Left ventricle myocardium inferior (tissue), 1 donor: ENCODE measurements around the gene MTX1. TPM values are rescaled to one million over a fixed set of nuclear protein-coding genes. Genes with fewer than 3 reads are reported as not detected.
"Not testable (repeated sequence)": the region's sequence is repeated elsewhere in the genome, so short reads cannot be mapped to it uniquely, and the experiment has no call there.

Experiments used
- DNase-seq: peaks from one replicate; pipeline ENCODE4 v3.0.0-alpha.2; 2020
- H3K27ac ChIP-seq: fragments of 200-600 bp; replicated peaks from 2 replicates; pipeline ENCODE4 v1.8.0; 2021
- H3K27me3 ChIP-seq: fragments of 200-600 bp; 2 replicates; pipeline ENCODE4 v1.8.0; 2021; ENCODE audit warnings: low read depth
- H3K36me3 ChIP-seq: fragments of 200-600 bp; 2 replicates; pipeline ENCODE4 v1.8.0; 2021
- H3K4me1 ChIP-seq: fragments of 200-600 bp; 2 replicates; pipeline ENCODE4 v1.8.0; 2021
- H3K4me3 ChIP-seq: fragments of 200-600 bp; 2 replicates; pipeline ENCODE4 v1.8.0; 2021; ENCODE audit warnings: mild to moderate bottlenecking, moderate library complexity
- H3K9me3 ChIP-seq: fragments of 200-600 bp; replicated peaks from 2 replicates; pipeline ENCODE4 v1.8.0; 2021
- intact Hi-C: fragments of 100-400 bp; cut with micrococcal nuclease; formaldehyde crosslinking; loops from one replicate; pipeline ENCODE4 v1.11.0; 2022
- total RNA-seq: library from RNA; stranded (reverse); fragmentation: NEBNext Ultra II Directional; extraction: Animal tissue kit (Norgen Biotek cat#: 25700); gene quantifications from one replicate; pipeline ENCODE4 v1.2.1, GENCODE V29; 2021
- TF ChIP-seq, protein P1 (sequence below): fragments of 200-600 bp; IDR thresholded peaks from 2 replicates; pipeline ENCODE4 v1.8.0; 2021; ENCODE audit warnings: antibody characterized with exemption, mild to moderate bottlenecking, borderline replicate concordance
- donor health status: DM: no; HTN: yes; CAD: no; lungs with severe emphysema.

Gene MTX1
- total RNA-seq, 1 donor from 2014 or later = 18.0 TPM

- Histone ChIP-seq H3K4me1 (peaks cover 21% of the 10 kb centered on the region), H3K9me3 (no peaks in the 10 kb centered on the region), H3K27me3 (no peaks in the 10 kb centered on the region), H3K27ac (peak overlapping the region; percentile 92), H3K4me3 (peak overlapping the region; percentile 80), H3K36me3 (no peaks in the 10 kb centered on the region)
- TF ChIP-seq, protein P1, sequence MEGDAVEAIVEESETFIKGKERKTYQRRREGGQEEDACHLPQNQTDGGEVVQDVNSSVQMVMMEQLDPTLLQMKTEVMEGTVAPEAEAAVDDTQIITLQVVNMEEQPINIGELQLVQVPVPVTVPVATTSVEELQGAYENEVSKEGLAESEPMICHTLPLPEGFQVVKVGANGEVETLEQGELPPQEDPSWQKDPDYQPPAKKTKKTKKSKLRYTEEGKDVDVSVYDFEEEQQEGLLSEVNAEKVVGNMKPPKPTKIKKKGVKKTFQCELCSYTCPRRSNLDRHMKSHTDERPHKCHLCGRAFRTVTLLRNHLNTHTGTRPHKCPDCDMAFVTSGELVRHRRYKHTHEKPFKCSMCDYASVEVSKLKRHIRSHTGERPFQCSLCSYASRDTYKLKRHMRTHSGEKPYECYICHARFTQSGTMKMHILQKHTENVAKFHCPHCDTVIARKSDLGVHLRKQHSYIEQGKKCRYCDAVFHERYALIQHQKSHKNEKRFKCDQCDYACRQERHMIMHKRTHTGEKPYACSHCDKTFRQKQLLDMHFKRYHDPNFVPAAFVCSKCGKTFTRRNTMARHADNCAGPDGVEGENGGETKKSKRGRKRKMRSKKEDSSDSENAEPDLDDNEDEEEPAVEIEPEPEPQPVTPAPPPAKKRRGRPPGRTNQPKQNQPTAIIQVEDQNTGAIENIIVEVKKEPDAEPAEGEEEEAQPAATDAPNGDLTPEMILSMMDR = peak; percentile 14
- intact Hi-C loops = no loop called here
- DNase-seq = peak; percentile 35
Observed at GRCh38 chr1:155226910-155227260, 18.4 kb downstream of the MTX1 start.

DNA sequence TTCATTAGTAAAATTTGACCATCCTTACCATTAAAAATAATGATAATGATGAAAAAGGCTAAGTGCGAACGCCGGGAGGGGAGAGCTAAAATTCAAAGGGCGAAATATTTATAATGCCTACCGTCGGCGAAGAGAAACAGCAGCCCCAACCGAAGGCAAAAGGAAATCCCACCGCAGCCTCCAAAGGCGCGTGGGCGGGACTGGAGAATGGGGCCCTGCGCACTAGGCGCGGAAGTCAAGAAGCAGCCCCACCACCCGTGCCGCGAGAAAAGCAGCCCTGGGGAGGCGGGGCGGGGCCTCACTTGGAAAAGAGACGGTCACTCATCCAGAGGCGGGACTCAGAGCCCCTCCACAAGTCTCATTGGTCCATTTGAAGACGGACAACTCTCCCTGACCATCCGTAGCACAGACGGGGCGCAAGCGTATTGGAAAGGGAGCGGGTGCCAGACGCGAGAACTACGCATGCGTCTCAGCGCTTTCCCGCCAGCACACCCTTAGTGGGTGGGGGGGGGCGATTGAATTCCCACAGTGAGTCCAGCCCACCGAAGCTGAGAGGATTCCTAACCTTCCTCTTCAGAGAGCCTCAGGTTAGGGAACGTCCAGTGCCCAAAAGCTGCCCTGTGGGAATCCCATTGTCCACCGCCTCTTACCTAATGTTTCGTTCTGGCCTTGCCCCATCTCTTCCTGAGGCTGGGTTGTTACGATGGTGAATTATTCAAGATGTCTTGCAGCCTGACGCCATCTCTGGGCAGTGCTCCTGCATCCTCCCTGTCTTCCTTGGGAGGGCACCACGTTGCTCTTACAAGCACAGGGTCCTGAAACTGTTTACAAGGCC, 19.0 kb downstream of the MTX1 start:
- TF ChIP-seq, protein P1 = no peak
- peak; percentile 99 for DNase-seq
- Histone ChIP-seq H3K36me3 (no peaks in the 10 kb centered on the region), H3K27ac (peak overlapping the region; percentile 92), H3K27me3 (no peaks in the 10 kb centered on the region), H3K9me3 (no peaks in the 10 kb centered on the region), H3K4me1 (peaks cover 21% of the 10 kb centered on the region), H3K4me3 (peak overlapping the region; percentile 80)
- intact Hi-C loops = no loop called here

GRCh38 chr1:155228096-155228427, 19.6 kb downstream of the MTX1 start:
- no peaks in the 10 kb centered on the region for H3K27me3 ChIP-seq
- peak overlapping the region; percentile 92 for H3K27ac ChIP-seq
- peak overlapping the region; percentile 80 for H3K4me3 ChIP-seq
- no peaks in the 10 kb centered on the region for H3K36me3 ChIP-seq
- TF ChIP-seq, protein P1 = no peak
- no peak for DNase-seq
- intact Hi-C loops = no loop called here
- peaks cover 21% of the 10 kb centered on the region for H3K4me1 ChIP-seq
- no peaks in the 10 kb centered on the region for H3K9me3 ChIP-seq

GRCh38 chr1:155231302-155231701, 22.8 kb downstream of the MTX1 start:
- H3K36me3 ChIP-seq, H3K27ac ChIP-seq, intact Hi-C loops, H3K27me3 ChIP-seq, H3K4me3 ChIP-seq, H3K9me3 ChIP-seq, DNase-seq: not testable (repeated sequence)
- H3K4me1 ChIP-seq = peaks cover 16% of the 10 kb centered on the region

DNA sequence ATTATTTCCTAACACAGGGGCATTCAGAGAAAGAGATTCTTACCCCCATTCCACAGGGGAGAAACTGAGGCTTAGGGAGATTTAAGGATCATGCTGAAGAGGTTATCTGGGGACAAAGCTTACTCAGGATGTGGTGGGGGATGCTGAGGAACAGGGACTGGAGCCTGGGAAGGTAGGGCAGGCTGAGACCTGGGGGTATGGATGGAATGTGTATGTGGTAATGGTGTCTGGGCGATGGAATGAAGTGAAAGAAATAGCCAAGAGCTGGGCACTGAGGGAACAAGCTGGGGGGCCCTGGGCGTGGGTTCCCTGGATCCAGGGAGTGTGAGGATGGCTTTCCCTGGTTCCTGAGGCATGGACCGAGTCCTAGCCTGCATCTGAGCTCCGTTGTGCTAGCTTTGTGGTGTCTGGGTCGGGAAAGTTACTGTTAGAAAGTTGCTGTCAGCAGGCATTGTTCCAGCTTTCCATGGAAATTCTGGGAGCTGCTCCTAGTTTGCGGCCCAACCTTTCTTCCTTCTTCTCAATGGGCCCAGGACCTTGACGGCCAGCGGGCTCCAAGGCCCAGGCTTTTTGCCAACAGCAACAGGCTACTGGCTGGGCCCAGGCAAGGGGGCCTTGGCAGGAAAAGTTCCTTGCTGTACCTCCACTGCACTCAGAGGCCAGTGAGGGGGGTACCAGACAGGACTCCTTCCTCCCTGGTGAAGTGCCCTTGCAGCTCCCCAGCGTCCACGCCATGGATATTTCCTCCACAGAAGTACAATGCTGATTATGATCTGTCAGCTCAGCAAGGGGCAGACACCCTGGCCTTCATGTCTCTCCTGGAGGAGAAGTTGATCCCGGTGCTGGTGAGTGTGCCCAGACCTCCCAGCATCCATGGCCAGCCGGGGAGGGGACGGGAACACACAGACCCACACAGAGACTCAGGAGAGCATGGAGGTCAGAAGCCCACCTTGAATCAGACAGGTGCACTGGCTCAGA, 23.8 kb downstream of the MTX1 start:
- H3K4me3 ChIP-seq, intact Hi-C loops, H3K27me3 ChIP-seq, H3K4me1 ChIP-seq, H3K9me3 ChIP-seq, DNase-seq: not testable (repeated sequence)
- Histone ChIP-seq H3K36me3 (peaks cover 17% of the 10 kb centered on the region), H3K27ac (peak overlapping the region; percentile 30)

DNA sequence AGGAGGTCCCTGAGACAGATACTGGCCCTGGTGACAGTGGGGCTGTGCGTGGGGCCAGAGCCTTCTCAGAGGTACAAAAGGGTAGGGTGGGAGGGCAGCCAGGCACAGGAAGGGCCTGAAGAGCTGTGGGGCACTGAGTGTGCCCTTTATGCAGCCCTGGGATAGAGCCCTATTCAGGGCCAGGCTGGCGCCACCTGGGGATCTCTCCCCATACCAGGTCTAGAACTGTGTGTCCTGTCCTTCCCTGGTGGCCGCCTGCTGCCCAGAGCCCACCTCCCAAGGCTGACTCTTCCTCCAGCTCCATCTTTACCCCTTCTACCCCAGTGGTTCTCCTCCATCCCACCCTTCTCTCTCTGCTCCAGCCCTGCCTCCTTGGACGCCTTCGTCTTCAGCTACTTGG, 25.0 kb downstream of the MTX1 start:
- H3K36me3 ChIP-seq = peaks cover 23% of the 10 kb centered on the region
- intact Hi-C loops, H3K27me3 ChIP-seq, H3K4me1 ChIP-seq, DNase-seq, H3K4me3 ChIP-seq, H3K9me3 ChIP-seq, H3K27ac ChIP-seq: not testable (repeated sequence)

GRCh38 chr1:155235375-155235774, 26.9 kb downstream of the MTX1 start:
- H3K9me3 ChIP-seq, H3K27ac ChIP-seq, H3K27me3 ChIP-seq, H3K4me3 ChIP-seq, intact Hi-C loops, DNase-seq, H3K4me1 ChIP-seq: not testable (repeated sequence)
- peaks cover 31% of the 10 kb centered on the region for H3K36me3 ChIP-seq
